ENCODE results near the gene PGAM5.

The PGAM5 gene

DNA sequence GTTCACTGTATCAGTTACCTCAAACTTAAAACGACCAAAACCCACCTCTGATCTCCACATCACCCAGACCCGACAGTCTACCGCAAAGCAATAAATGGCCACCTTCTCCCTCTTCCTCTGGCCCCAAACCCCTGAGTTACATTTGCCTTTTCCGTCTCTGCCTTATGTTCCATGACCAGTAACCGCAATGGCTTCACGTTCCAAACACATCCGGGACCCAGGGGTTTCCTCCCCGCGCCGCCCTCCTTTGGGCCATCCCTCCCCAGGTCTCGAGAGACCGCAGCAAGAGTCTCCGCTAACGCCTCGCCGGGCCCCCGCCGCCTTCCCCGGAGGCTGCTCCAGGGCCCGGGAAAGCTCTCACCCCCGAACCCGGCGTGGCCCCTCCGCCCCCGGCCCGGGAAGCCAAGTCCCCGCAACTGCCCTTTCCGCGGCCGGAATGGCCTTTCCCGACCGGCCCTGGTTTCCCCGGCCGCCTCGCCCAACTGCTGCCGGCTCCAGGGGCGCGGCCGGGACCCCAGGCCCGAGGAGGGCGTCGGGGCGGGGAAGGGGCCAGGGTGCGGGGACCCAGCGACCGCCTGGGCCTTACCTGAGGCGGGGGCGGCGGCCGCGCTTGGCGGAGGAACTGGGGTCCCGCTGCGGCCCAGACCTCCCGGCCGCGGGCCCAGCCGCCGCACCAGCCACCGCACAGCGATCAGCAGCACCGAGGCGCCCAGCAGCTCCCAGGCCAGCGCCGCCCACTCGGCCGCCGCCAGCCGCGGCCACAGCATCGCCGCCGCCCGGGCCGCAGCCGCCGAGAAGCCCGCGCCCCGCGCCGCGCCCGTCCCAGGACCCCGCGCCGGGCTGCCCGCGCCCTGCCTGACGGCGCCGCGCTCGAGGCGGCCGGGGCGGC lies 50.6 kb downstream of the PGAM5 start, which contains the start of gene ANKLE2:
Gene ANKLE2, minus strand, starts transcription at position 801 of the 889 bp plus-strand sequence. Its CDS starts 34 bp downstream, at position 767.
- TF ChIP-seq, protein P1, sequence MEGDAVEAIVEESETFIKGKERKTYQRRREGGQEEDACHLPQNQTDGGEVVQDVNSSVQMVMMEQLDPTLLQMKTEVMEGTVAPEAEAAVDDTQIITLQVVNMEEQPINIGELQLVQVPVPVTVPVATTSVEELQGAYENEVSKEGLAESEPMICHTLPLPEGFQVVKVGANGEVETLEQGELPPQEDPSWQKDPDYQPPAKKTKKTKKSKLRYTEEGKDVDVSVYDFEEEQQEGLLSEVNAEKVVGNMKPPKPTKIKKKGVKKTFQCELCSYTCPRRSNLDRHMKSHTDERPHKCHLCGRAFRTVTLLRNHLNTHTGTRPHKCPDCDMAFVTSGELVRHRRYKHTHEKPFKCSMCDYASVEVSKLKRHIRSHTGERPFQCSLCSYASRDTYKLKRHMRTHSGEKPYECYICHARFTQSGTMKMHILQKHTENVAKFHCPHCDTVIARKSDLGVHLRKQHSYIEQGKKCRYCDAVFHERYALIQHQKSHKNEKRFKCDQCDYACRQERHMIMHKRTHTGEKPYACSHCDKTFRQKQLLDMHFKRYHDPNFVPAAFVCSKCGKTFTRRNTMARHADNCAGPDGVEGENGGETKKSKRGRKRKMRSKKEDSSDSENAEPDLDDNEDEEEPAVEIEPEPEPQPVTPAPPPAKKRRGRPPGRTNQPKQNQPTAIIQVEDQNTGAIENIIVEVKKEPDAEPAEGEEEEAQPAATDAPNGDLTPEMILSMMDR (IDR thresholded peaks at IDR 0.05; ENCODE audit: control insufficient read depth, extremely low read depth, insufficient read depth), result no peak
- peak within 1 kb of the TSS; percentile 96 for H3K4me3 ChIP-seq (ENCODE audit: low read depth, low read length)
- DNase-seq (ENCODE audit: low read depth), result no peak

DNA sequence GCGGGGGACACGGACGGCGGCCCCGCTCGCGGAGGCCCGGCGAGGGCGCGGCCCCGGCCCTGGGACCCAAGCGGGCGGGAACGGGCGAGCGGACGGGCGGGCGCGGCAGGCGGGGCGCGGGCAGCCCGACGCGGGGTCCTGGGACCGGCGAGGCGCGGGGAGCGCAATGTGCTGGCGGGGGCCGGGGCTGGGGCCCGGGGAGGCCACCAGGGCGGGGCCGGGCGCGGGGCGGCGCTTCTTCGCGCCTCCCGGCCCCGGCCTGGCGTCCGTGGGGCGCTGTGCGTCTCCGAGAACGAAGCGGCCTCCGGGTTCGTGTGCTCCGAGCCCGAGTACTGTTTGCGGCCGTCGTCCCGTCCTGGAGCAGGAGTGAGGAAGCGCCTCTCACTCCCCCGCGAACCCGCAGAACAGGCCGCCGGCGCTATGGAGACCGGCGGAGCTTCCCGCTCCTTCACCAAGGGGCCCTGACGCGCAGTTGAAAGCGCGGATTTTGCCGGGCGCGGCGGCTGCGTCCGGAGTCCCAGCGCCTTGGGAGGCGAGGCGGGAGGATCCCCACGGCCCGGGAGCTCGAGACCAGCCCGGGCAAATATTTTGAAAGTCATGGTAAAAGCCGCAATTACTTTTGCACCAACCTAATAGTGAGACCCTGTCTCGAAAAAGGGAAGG lies 51.4 kb downstream of the PGAM5 start:
- H3K4me3 ChIP-seq (ENCODE audit: low read depth, low read length), result peak overlapping the region; percentile 54
- TF ChIP-seq, protein P1 (IDR thresholded peaks at IDR 0.05; ENCODE audit: control insufficient read depth, extremely low read depth, insufficient read depth), result peak; percentile 28; the same call in 1 of the 2 replicates
- peak; percentile 52 for DNase-seq (ENCODE audit: low read depth)

DNA sequence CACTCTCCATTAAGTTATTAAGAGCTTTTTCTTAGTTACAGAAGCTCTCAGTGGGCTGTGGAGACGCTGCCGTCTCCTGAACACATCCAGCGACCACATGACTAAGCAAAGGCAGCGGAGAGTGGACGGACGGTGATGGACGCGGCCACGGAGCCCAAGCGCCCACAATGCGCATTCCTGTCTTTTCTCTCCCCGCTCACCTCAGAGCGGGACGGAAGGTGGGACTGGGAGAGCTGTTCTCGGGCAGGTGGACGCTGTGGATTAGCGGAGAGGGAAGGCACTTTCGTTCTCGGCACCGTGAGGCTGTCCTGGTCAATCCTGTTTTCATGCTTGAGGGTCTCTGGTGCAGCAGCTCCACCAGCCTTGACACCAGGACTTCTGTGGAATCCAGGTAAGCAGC lies 53.6 kb downstream of the PGAM5 start:
- no peak for DNase-seq (ENCODE audit: low read depth)
- TF ChIP-seq, protein P1 (IDR thresholded peaks at IDR 0.05; ENCODE audit: control insufficient read depth, extremely low read depth, insufficient read depth), result no peak
- no peak overlapping the region for H3K4me3 ChIP-seq (ENCODE audit: low read depth, low read length)

DNA sequence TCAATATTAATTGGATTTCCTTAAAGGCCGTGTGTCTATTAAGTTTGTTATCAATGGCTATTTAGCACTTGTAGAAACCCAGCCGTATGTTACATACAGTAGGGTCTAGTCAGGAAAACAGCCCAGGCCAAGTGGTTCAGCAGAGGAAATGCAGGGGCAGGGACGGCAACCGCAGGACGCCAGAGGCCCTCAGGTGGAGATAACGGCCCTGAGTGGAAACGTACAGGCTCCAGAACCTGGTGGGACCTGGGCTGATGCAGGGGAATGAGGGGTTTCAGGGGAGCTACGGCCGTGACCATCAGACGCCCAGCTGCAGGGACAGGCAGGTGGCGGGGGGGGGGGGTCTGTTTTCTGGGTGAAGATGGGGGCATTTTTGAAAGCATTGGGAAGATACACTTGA lies 54.7 kb downstream of the PGAM5 start:
- DNase-seq (ENCODE audit: low read depth), result no peak
- TF ChIP-seq, protein P1 (IDR thresholded peaks at IDR 0.05; ENCODE audit: control insufficient read depth, extremely low read depth, insufficient read depth), result no peak
- H3K4me3 ChIP-seq (ENCODE audit: low read depth, low read length), result no peak overlapping the region

DNA sequence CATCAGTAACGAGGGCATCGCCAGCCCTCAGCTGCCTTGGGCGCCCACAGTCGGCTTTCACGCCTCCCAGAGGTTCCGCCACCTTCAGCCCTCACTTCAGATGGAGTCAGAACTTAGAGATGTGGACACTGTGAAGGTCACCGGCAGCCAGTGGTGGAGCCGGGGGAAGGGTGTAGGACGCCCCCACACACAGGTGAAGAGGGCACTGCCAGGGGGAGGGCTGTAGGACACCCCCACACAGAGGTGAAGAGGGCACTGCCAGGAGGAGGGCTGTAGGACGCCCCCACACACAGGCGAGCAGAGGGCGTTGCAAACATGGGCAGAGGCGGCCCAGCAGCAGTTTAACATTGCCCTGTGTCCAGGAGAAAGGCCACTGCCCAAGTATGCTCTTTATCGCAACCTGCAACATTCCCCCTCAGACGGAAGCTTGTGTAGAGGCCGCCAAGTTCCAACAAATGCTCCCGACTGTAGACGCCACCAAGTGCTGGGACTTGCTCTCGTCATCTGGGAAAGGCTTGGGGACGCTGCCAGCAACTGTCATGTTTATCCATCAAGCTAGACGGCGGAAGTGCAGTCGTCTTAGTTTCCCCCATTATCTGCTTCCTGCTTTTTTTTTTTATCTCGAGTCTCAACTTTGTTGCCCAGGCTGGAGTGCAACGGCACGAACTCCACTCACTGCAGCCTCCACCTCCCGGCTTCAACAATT lies 55.9 kb downstream of the PGAM5 start:
- no peak for DNase-seq (ENCODE audit: low read depth)
- TF ChIP-seq, protein P1 (IDR thresholded peaks at IDR 0.05; ENCODE audit: control insufficient read depth, extremely low read depth, insufficient read depth), result no peak
- no peak overlapping the region for H3K4me3 ChIP-seq (ENCODE audit: low read depth, low read length)

DNA sequence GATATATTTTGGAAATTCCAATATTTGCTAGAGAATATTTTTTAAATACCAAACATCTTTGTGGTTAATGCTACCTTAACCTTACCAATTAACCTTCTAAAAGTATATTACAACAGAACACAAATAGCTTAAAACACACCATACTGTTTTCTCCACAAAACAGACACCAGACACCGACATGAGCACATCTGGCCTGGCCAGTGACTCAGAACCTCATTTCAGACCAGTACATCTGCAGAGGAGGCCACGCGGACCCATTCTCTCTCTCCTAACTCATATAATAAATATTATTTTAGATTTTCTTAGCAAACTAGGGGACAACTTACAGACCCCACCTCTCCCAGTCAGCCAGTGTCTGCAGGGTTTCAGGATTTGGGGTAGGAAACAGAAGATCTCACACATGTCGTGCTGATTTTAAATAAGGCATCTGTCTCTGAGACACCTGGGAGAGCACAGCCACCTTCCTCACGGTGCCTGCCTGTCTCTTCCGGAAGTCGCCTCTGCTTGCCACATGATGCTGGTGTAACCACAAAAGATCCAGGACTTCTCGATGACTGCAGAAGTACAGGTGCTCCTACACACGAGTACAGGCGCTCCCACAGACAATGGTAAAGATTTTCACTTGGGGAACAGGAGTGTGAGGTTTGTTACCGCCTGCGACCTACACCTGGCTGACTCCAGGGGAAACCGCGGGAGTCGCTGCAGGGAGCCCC lies 60.6 kb downstream of the PGAM5 start:
- H3K4me3 ChIP-seq (ENCODE audit: low read depth, low read length), result no peak overlapping the region
- TF ChIP-seq, protein P1 (IDR thresholded peaks at IDR 0.05; ENCODE audit: control insufficient read depth, extremely low read depth, insufficient read depth), result no peak
- no peak for DNase-seq (ENCODE audit: low read depth)
